Measurements from ENCODE around the gene AOX1. TPM values are rescaled to one million over a fixed set of nuclear protein-coding genes. Genes with fewer than 3 reads are reported as not detected.
"Not testable (repeated sequence)": the region's sequence is repeated elsewhere in the genome, so short reads cannot be mapped to it uniquely, and the experiment has no call there.

Gene AOX1
- total RNA-seq, 1 experiment from 2014 or later = 57.2 TPM

DNA sequence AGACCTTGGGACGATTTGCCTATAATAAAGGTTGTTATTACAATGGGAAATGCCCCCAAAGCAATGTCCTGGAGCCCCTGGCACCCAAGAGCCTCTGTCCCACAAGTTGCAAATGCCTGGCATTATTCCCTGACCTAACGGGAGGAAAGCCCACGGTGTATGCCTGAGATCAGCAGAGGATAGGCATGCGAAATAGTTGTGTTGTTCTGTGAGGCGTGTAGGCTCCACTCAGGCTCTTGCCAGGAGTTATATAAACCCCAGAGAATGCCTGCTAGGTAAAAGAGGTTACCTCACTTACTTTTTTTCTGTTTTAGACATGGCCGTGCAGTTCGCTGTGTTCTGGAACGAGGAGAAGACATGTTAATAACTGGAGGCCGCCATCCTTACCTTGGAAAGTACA lies 52.1 kb downstream of the AOX1 start:
- Histone ChIP-seq H2AFZ (ENCODE audit: low read length) (no peak overlapping the region), H3K9me3 (ENCODE audit: low read length) (no peaks in the 10 kb centered on the region), H3K4me1 (ENCODE audit: insufficient read depth, low read length) (no peaks in the 10 kb centered on the region), H3F3A (ENCODE audit: low read length, unreplicated experiment) (no peaks in the 10 kb centered on the region), H3K27ac (ENCODE audit: low read length) (no peak overlapping the region), H3K9ac (ENCODE audit: low read length) (no peak overlapping the region), H4K20me1 (ENCODE audit: low read length) (no peaks in the 10 kb centered on the region), H3K27me3 (ENCODE audit: low read length) (no peaks in the 10 kb centered on the region), H3K9me2 (replicated peaks; ENCODE audit: low read length) (no peaks in the 10 kb centered on the region), H3K79me2 (ENCODE audit: low read length) (no peaks in the 10 kb centered on the region), H3K4me2 (ENCODE audit: low read length) (no peak overlapping the region), H3K36me3 (ENCODE audit: low read depth, low read length) (peaks cover 9% of the 10 kb centered on the region; the same call in 1 of the 2 replicates), H3K4me3 (ENCODE audit: low read length) (no peak overlapping the region)
- TF ChIP-seq EZH2 (IDR thresholded peaks at IDR 0.05; ENCODE audit: low read length, unreplicated experiment) (no peak), EZH2phosphoT487 (IDR thresholded peaks at IDR 0.05; ENCODE audit: borderline replicate concordance, low read length) (no peak), CTCF (conservative IDR thresholded peaks at IDR 0.05; ENCODE audit: low read depth, low read length) (no peak)
- ATAC-seq (no peak), DNase-seq (no peak)
- intact Hi-C loops (cut with micrococcal nuclease) = no loop called here
- CTCF ChIA-PET = no interaction called here
- BruUV-seq (replicated peaks) = no TSS peak
- POLR2A ChIA-PET (ENCODE audit: unreplicated experiment) = no interaction called here

DNA sequence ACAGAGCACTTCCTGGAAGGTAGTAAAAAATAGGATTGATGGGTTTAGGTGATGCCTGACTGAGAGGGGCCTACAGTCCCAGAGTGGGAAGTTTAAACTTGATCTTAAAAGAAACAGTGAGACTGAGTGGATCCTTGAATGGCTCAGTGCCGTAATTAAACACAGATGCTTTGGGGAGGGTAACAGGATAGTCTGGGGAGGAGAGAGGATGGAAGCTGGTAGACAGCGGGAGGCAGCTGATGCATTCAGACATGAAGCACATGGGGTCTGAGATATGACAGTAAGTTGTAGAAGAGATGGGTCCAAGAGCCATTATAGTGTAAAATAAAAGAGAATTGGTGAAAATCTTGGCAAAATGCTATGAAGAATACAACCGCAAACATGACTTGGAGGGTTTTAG lies 54.4 kb downstream of the AOX1 start:
- H3K79me2 ChIP-seq (ENCODE audit: low read length) = no peaks in the 10 kb centered on the region
- no peak overlapping the region for H3K4me3 ChIP-seq (ENCODE audit: low read length)
- BruUV-seq (replicated peaks) = no TSS peak
- CTCF ChIA-PET = no interaction called here
- no peaks in the 10 kb centered on the region for H3K27me3 ChIP-seq (ENCODE audit: low read length)
- H3K9ac ChIP-seq (ENCODE audit: low read length) = no peak overlapping the region
- H3K36me3 ChIP-seq (ENCODE audit: low read depth, low read length) = peaks cover 6% of the 10 kb centered on the region; the same call in 1 of the 2 replicates
- H3F3A ChIP-seq (ENCODE audit: low read length, unreplicated experiment) = no peaks in the 10 kb centered on the region
- DNase-seq (no peak), ATAC-seq (no peak)
- no peak overlapping the region for H2AFZ ChIP-seq (ENCODE audit: low read length)
- no peaks in the 10 kb centered on the region for H3K9me2 ChIP-seq (replicated peaks; ENCODE audit: low read length)
- TF ChIP-seq EZH2phosphoT487 (IDR thresholded peaks at IDR 0.05; ENCODE audit: borderline replicate concordance, low read length) = no peak
- no peak for TF ChIP-seq EZH2 (IDR thresholded peaks at IDR 0.05; ENCODE audit: low read length, unreplicated experiment)
- no peak for TF ChIP-seq CTCF (conservative IDR thresholded peaks at IDR 0.05; ENCODE audit: low read depth, low read length)
- no peak overlapping the region for H3K4me2 ChIP-seq (ENCODE audit: low read length)
- intact Hi-C loops (cut with micrococcal nuclease) = no loop called here
- POLR2A ChIA-PET (ENCODE audit: unreplicated experiment) = no interaction called here
- H3K4me1 ChIP-seq (ENCODE audit: insufficient read depth, low read length) = no peaks in the 10 kb centered on the region
- H3K27ac ChIP-seq (ENCODE audit: low read length) = no peak overlapping the region
- no peaks in the 10 kb centered on the region for H3K9me3 ChIP-seq (ENCODE audit: low read length)
- H4K20me1 ChIP-seq (ENCODE audit: low read length) = no peaks in the 10 kb centered on the region

- ATAC-seq = no peak
- no peak overlapping the region for H3K27ac ChIP-seq (ENCODE audit: low read length)
- TF ChIP-seq EZH2phosphoT487 (IDR thresholded peaks at IDR 0.05; ENCODE audit: borderline replicate concordance, low read length) = no peak
- TF ChIP-seq CTCF (conservative IDR thresholded peaks at IDR 0.05; ENCODE audit: low read depth, low read length) = no peak
- TF ChIP-seq EZH2 (IDR thresholded peaks at IDR 0.05; ENCODE audit: low read length, unreplicated experiment) = no peak
- no peak overlapping the region for H3K9ac ChIP-seq (ENCODE audit: low read length)
- no peak overlapping the region for H2AFZ ChIP-seq (ENCODE audit: low read length)
- no peaks in the 10 kb centered on the region for H3F3A ChIP-seq (ENCODE audit: low read length, unreplicated experiment)
- intact Hi-C loops (cut with micrococcal nuclease) = no loop called here
- ChIA-PET CTCF (no interaction called here), POLR2A (ENCODE audit: unreplicated experiment) (no interaction called here)
- BruUV-seq (replicated peaks) = no TSS peak
- no peaks in the 10 kb centered on the region for H3K27me3 ChIP-seq (ENCODE audit: low read length)
- H3K4me2 ChIP-seq (ENCODE audit: low read length) = no peak overlapping the region
- H3K4me3 ChIP-seq (ENCODE audit: low read length) = no peak overlapping the region
- peaks cover 6% of the 10 kb centered on the region; the same call in 1 of the 2 replicates for H3K36me3 ChIP-seq (ENCODE audit: low read depth, low read length)
- H4K20me1 ChIP-seq (ENCODE audit: low read length) = no peaks in the 10 kb centered on the region
- H3K79me2 ChIP-seq (ENCODE audit: low read length) = no peaks in the 10 kb centered on the region
- no peak for DNase-seq
- no peaks in the 10 kb centered on the region for H3K9me3 ChIP-seq (ENCODE audit: low read length)
- H3K4me1 ChIP-seq (ENCODE audit: insufficient read depth, low read length) = no peaks in the 10 kb centered on the region
- H3K9me2 ChIP-seq (replicated peaks; ENCODE audit: low read length) = no peaks in the 10 kb centered on the region
Measured at GRCh38 chr2:200640901-200641300, 55.1 kb downstream of the AOX1 start.

GRCh38 chr2:200648518-200649281 lies 62.9 kb downstream of the AOX1 start:
- peaks cover 11% of the 10 kb centered on the region for H3K36me3 ChIP-seq (ENCODE audit: low read depth, low read length)
- DNase-seq; H3K4me1 ChIP-seq (ENCODE audit: insufficient read depth, low read length); BruUV-seq (replicated peaks); CTCF ChIA-PET; intact Hi-C loops (cut with micrococcal nuclease); H3K27ac ChIP-seq (ENCODE audit: low read length); H3K4me3 ChIP-seq (ENCODE audit: low read length); H3K9me2 ChIP-seq (replicated peaks; ENCODE audit: low read length); POLR2A ChIA-PET (ENCODE audit: unreplicated experiment); H4K20me1 ChIP-seq (ENCODE audit: low read length); ATAC-seq; H3K27me3 ChIP-seq (ENCODE audit: low read length); H2AFZ ChIP-seq (ENCODE audit: low read length); H3K79me2 ChIP-seq (ENCODE audit: low read length); H3K9me3 ChIP-seq (ENCODE audit: low read length); H3F3A ChIP-seq (ENCODE audit: low read length, unreplicated experiment); H3K4me2 ChIP-seq (ENCODE audit: low read length): not testable (repeated sequence)
- H3K9ac ChIP-seq (ENCODE audit: low read length) = peak overlapping the region; percentile 12; the same call in 1 of the 2 replicates
